ENCODE results near the gene DNAJC5.

- TF ChIP-seq CTCF (IDR thresholded peaks at IDR 0.05; ENCODE audit: extremely low read depth in 1 of 2, insufficient read depth in 1 of 2, low read depth in 1 of 2, low read length in 2 of 2), result no peak
- no peak for TF ChIP-seq POLR2AphosphoS5 (IDR thresholded peaks at IDR 0.05; ENCODE audit: insufficient read depth, low read depth, low read length)
- no peak for TF ChIP-seq POLR2A (IDR thresholded peaks at IDR 0.05; ENCODE audit: low read depth, low read length)
- TF ChIP-seq EZH2 (IDR thresholded peaks at IDR 0.05; ENCODE audit: borderline replicate concordance, low read depth, low read length, severe bottlenecking), result no peak
- TF ChIP-seq JUN (IDR thresholded peaks at IDR 0.05; ENCODE audit: borderline replicate concordance, insufficient read depth, insufficient read length, low read depth), result no peak
- no peak for TF ChIP-seq MAX (IDR thresholded peaks at IDR 0.05; ENCODE audit: insufficient read depth, insufficient read length)
- no peak for TF ChIP-seq MYC (IDR thresholded peaks at IDR 0.05; ENCODE audit: low read depth, low read length)
Measured at GRCh38 chr20:63897978-63898561, 3.1 kb downstream of the DNAJC5 start.
